B cell (primary cell): ENCODE measurements around the gene NCSTN. TPM values are rescaled to one million over a fixed set of nuclear protein-coding genes. Genes with fewer than 3 reads are reported as not detected.
A peak's percentile ranks its signal among the peaks of the same experiment; 100 is the strongest.

Experiments
- ATAC-seq: fragments of 200-7000 bp; cut with Tn5 transposase; one replicate; pipeline ENCODE4 v1.10.0; 2021; ENCODE audit warnings: low read depth, mild to moderate bottlenecking, moderate number of reproducible peaks, moderate library complexity
- CTCF ChIA-PET: fragments of 350-600 bp; sonication (Branson Sonifier 250); formaldehyde crosslinking; loops from one replicate; lab custom pipeline; 2021; ENCODE audit warnings: antibody characterized with exemption, inconsistent platforms; lab: Charles Lee
- POLR2A ChIA-PET: fragments of 350-600 bp; sonication (Branson Sonifier 250); formaldehyde crosslinking; loops from one replicate; lab custom pipeline; 2021; ENCODE audit warnings: antibody characterized with exemption; lab: Charles Lee
- DNase-seq: peaks from one replicate; pipeline ENCODE4 v3.0.0; 2013
- H2AFZ ChIP-seq: 2 replicates; pipeline ENCODE4 v1.6.1; 2012; ENCODE audit warnings: mild to moderate bottlenecking, low read depth, low read length; ENCODE audit not compliant: insufficient read depth, poor library complexity, severe bottlenecking
- H3K27ac ChIP-seq, 2 donors: 1 replicate in 1 of 2; 2 replicates in 1 of 2; pipeline ENCODE4 v1.5.1; 2012 to 2013; ENCODE audit warnings: low read length in 2 of 2, mild to moderate bottlenecking in 2 of 2, moderate library complexity in 1 of 2
- H3K27me3 ChIP-seq, 4 experiments: fragments of 200-600 bp in 1 of 4; sonication (generic) in 1 of 4; replicated peaks in 1 of 4; 1 replicate in 2 of 4; 2 replicates in 2 of 4; pipeline versions ENCODE4 v1.6.1 to v1.7.0; 2013 to 2016; ENCODE audit warnings: low read length in 3 of 4, mild to moderate bottlenecking in 2 of 4, mixed read lengths in 1 of 4, moderate library complexity in 1 of 4; ENCODE audit not compliant: insufficient read depth in 4 of 4, control insufficient read depth in 3 of 4; ENCODE audit errors: control extremely low read depth in 1 of 4
- H3K36me3 ChIP-seq, 2 experiments: replicated peaks in 1 of 2; 1 replicate in 1 of 2; 2 replicates in 1 of 2; pipeline versions ENCODE4 v1.6.1 to v1.7.1; 2013; ENCODE audit warnings: low read length in 1 of 2; ENCODE audit not compliant: insufficient read depth in 2 of 2, control insufficient read depth in 1 of 2; ENCODE audit errors: control extremely low read depth in 1 of 2, extremely low read depth in 1 of 2
- H3K4me1 ChIP-seq, 2 donors: fragments of 200-600 bp in 1 of 2; sonication (generic) in 1 of 2; 1 replicate in 1 of 2; 2 replicates in 1 of 2; pipeline versions ENCODE4 v1.5.1 to v1.6.1; 2013 to 2017; ENCODE audit warnings: low read length in 2 of 2; ENCODE audit not compliant: control insufficient read depth in 2 of 2, insufficient read depth in 2 of 2
- H3K4me2 ChIP-seq: replicated peaks from 2 replicates; pipeline ENCODE3; 2012; ENCODE audit warnings: mild to moderate bottlenecking, low read depth, low read length; ENCODE audit not compliant: poor library complexity, severe bottlenecking
- H3K4me3 ChIP-seq, 5 experiments: fragments of 200-600 bp in 1 of 5; sonication (generic) in 1 of 5; 1 replicate in 3 of 5; 2 replicates in 2 of 5; pipeline versions ENCODE4 v1.5.1 to v1.7.0; 2011 to 2016; ENCODE audit warnings: low read length in 4 of 5, mild to moderate bottlenecking in 4 of 5, low read depth in 2 of 5, control low read depth in 1 of 5, moderate library complexity in 1 of 5; ENCODE audit not compliant: insufficient read depth in 1 of 5; ENCODE audit errors: control extremely low read depth in 1 of 5, extremely low read depth in 1 of 5
- H3K79me2 ChIP-seq: fragments of 200-600 bp; sonication (generic); one replicate; pipeline ENCODE4 v1.6.0; 2016; ENCODE audit warnings: low read length; ENCODE audit not compliant: control insufficient read depth, insufficient read depth
- H3K9ac ChIP-seq: fragments of 200-600 bp; sonication (generic); 2 replicates; pipeline ENCODE4 v1.6.1; 2017; ENCODE audit warnings: mild to moderate bottlenecking, low read length, moderate library complexity
- H3K9me3 ChIP-seq, 3 donors: one replicate each; pipeline versions ENCODE4 v1.6.1 to v1.7.1; 2013; ENCODE audit warnings: low read length in 2 of 3; ENCODE audit not compliant: control insufficient read depth in 2 of 3, insufficient read depth in 1 of 3; ENCODE audit errors: control extremely low read depth in 1 of 3
- H4K20me1 ChIP-seq: 2 replicates; pipeline ENCODE4 v1.6.0; 2012; ENCODE audit warnings: mild to moderate bottlenecking, low read length; ENCODE audit not compliant: insufficient read depth, control insufficient read depth, poor library complexity, severe bottlenecking
- H3K27ac Mint-ChIP-seq: one replicate; pipeline ENCODE4 v1.8.0; 2021; ENCODE audit warnings: mixed read lengths
- H3K27me3 Mint-ChIP-seq: one replicate; pipeline ENCODE4 v1.8.0; 2021; ENCODE audit warnings: mixed read lengths
- H3K4me1 Mint-ChIP-seq: one replicate; pipeline ENCODE4 v1.8.0; 2021; ENCODE audit warnings: mixed read lengths
- H3K4me3 Mint-ChIP-seq: one replicate; pipeline ENCODE4 v1.8.0; 2021; ENCODE audit warnings: mixed read lengths
- H3K9me3 Mint-ChIP-seq: one replicate; pipeline ENCODE4 v1.8.0; 2022; ENCODE audit warnings: mixed read lengths; ENCODE audit not compliant: insufficient read depth
- EZH2 ChIP-seq: IDR thresholded peaks from 2 replicates; pipeline ENCODE4 v1.6.1; 2012; ENCODE audit warnings: borderline replicate concordance, low read depth, mild to moderate bottlenecking, moderate library complexity, low read length; ENCODE audit not compliant: insufficient read depth, poor library complexity, severe bottlenecking
- WGBS: methylation state at CpG from one replicate; pipeline ENCODE4 v1.1.5; 2013; ENCODE audit warnings: missing lambda C conversion rate; ENCODE audit not compliant: insufficient coverage; 5-methylcytosine and 5-hydroxymethylcytosine counted together
- intact Hi-C: fragments of 100-400 bp; cut with micrococcal nuclease; formaldehyde crosslinking; loops from one replicate; pipeline ENCODE4 v1.10.0; 2022
- polyA plus RNA-seq: library from polyadenylated mRNA; depleted of rRNA; stranded (reverse); fragments of >200 nt; gene quantifications from 2 replicates; pipeline ENCODE4 v1.2.3, GENCODE V29; 2012
- total RNA-seq, 2 donors: library from RNA; stranded (reverse); fragments of 120-200 nt in 1 of 2; gene quantifications; 1 replicate in 1 of 2; 2 replicates in 1 of 2; pipeline versions ENCODE4 v1.2.3 to v1.2.4, GENCODE V29; 2013 to 2022
- TF ChIP-seq, protein P1 (sequence below): fragments of 200-600 bp; IDR thresholded peaks from one replicate; pipeline ENCODE4 v1.8.0; 2022; ENCODE audit warnings: antibody characterized with exemption, mild to moderate bottlenecking

Gene NCSTN
- total and polyA plus RNA-seq, 2 donors (not counting 1 experiment from before 2014, with no cell fraction given): 95.1 to 110 TPM

DNA sequence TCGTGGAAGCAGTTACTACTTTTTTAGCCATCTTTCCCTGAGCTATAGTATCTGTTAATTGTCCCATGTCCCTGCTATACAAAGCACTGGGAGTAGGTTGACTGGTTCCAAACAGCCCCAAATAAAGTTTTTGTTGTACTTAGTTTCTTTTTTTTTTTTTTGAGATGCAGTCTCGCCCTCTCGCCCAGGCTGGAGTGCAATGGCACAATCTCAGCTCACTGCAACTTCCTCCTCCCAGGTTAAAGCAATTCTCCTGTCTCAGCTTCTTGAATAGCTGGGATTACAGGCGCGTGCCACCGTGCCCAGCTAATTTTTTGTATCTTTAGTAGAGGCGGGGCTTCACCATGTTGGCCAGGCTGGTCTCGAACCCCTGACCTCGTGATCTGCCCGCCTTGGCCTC lies 3.3 kb downstream of the NCSTN start:
- peak overlapping the region; percentile 76 to 82 for H3K27ac ChIP-seq
- POLR2A ChIA-PET: interaction anchor here (0.8 kb wide), 1 partner anchor 84 kb away, joined by 4 read pairs; the partner anchor contains the start of gene DCAF8

DNA sequence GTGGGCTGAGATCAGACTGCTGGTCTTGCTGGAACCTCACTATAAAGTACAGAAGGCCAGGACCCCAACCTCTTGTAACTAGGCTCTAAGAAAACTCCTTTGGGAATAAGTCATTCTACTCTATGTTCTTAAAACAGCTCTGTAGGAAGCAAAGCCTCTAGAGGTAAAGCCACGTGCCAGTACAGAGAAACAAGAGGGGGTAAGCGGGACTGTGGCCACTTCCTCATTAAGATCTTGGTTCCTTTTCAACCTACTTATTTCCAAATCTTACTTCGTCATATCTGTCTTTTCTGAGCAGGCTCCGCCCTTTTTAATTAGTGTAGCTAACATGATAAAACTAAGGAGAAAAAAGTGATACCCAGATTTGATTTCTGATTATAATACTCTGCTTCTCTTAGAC lies 3.8 kb downstream of the NCSTN start:
- Histone ChIP-seq H3K79me2 (peaks cover 70% of the 10 kb centered on the region), H3K4me1 (peaks cover 39 to 43% of the 10 kb centered on the region in 2 donors), H4K20me1 (peaks cover 6% of the 10 kb centered on the region), H3K4me2 (peak overlapping the region; percentile 61), H3K9ac (peak overlapping the region; percentile 29), H3K9me3 (no peaks in the 10 kb centered on the region), H3K27ac (peak overlapping the region; percentile 76 to 82), H2AFZ (peak overlapping the region; percentile 17), H3K4me3 (peak overlapping the region in 2 of 5 experiments; percentile 7 to 21), H3K36me3 (peaks cover 2 to 41% of the 10 kb centered on the region in 2 experiments), H3K27me3 (no peaks in the 10 kb centered on the region)
- peak; percentile 82 for DNase-seq
- Mint-ChIP-seq H3K27me3 (no peaks in the 10 kb centered on the region), H3K9me3 (no peaks in the 10 kb centered on the region), H3K27ac (peak overlapping the region; percentile 90), H3K4me1 (peaks cover 49% of the 10 kb centered on the region), H3K4me3 (peak overlapping the region; percentile 76)
- ChIA-PET POLR2A (interaction anchor here (0.6 to 0.8 kb wide), 2 partner anchors 85 to 86 kb away, joined by 4 to 5 read pairs; partner anchors contain the start of gene DCAF8), CTCF (interaction anchor here (0.8 to 4.3 kb wide), 7 partner anchors 8 to 260 kb away, joined by 3 to 22 read pairs (median 8); no protein-coding TSS in a partner anchor)
- no peak for TF ChIP-seq EZH2
- TF ChIP-seq, protein P1, sequence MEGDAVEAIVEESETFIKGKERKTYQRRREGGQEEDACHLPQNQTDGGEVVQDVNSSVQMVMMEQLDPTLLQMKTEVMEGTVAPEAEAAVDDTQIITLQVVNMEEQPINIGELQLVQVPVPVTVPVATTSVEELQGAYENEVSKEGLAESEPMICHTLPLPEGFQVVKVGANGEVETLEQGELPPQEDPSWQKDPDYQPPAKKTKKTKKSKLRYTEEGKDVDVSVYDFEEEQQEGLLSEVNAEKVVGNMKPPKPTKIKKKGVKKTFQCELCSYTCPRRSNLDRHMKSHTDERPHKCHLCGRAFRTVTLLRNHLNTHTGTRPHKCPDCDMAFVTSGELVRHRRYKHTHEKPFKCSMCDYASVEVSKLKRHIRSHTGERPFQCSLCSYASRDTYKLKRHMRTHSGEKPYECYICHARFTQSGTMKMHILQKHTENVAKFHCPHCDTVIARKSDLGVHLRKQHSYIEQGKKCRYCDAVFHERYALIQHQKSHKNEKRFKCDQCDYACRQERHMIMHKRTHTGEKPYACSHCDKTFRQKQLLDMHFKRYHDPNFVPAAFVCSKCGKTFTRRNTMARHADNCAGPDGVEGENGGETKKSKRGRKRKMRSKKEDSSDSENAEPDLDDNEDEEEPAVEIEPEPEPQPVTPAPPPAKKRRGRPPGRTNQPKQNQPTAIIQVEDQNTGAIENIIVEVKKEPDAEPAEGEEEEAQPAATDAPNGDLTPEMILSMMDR: no peak
- WGBS: no CpG with 5 or more reads among the region's 4 CpGs
- intact Hi-C loops: loop anchor here (10.0 kb wide), 4 partner anchors 88 to 808 kb away; partner anchors contain the start of genes LY9, UFC1, USF1 and USP21
- peak; percentile 52 for ATAC-seq

More for the DNA sequence above, 3.3 kb downstream of the NCSTN start:
- peak overlapping the region; percentile 76 for H3K4me3 Mint-ChIP-seq
- WGBS: 83% methylated on average over 5 of the region's 10 CpGs
- Histone ChIP-seq H4K20me1 (peaks cover 6% of the 10 kb centered on the region), H3K4me3 (peak overlapping the region in 1 of 5 experiments; percentile 21), H3K79me2 (peaks cover 75% of the 10 kb centered on the region), H2AFZ (no peak overlapping the region), H3K36me3 (peaks cover 0 to 36% of the 10 kb centered on the region in 2 experiments), H3K4me1 (peaks cover 44 to 46% of the 10 kb centered on the region in 2 donors), H3K4me2 (peak overlapping the region; percentile 61), H3K9me3 (no peaks in the 10 kb centered on the region), H3K9ac (no peak overlapping the region), H3K27me3 (no peaks in the 10 kb centered on the region)
- H3K27me3 Mint-ChIP-seq: no peaks in the 10 kb centered on the region
- intact Hi-C loops: loop anchor here (10.0 kb wide), 4 partner anchors 88 to 808 kb away; partner anchors contain the start of genes LY9, UFC1, USF1 and USP21
- peak overlapping the region; percentile 90 for H3K27ac Mint-ChIP-seq
- no peaks in the 10 kb centered on the region for H3K9me3 Mint-ChIP-seq
- H3K4me1 Mint-ChIP-seq: peaks cover 53% of the 10 kb centered on the region
- no peak for ATAC-seq
- peak; percentile 29 for DNase-seq
- CTCF ChIA-PET: interaction anchor here (0.8 to 4.3 kb wide), 7 partner anchors 9 to 260 kb away, joined by 3 to 22 read pairs (median 8); no protein-coding TSS in a partner anchor
- TF ChIP-seq, protein P1: no peak
